ENCODE measurements around the gene ATP6V1C2.
A peak's percentile ranks its signal among the peaks of the same experiment; 100 is the strongest.
"Not testable (repeated sequence)": the region's sequence is repeated elsewhere in the genome, so short reads cannot be mapped to it uniquely, and the experiment has no call there.

ATP6V1C2 gene

GRCh38 chr2:10806543-10806942 is 85.1 kb downstream of the ATP6V1C2 start:
- DNase-seq (ENCODE audit: extremely low read depth, low read depth), result no peak
- no peak for TF ChIP-seq CTCF (IDR thresholded peaks at IDR 0.05; ENCODE audit: low read depth, low read length)

GRCh38 chr2:10810202-10811161 is 89.1 kb downstream of the ATP6V1C2 start:
- TF ChIP-seq CTCF (IDR thresholded peaks at IDR 0.05; ENCODE audit: low read depth, low read length), result no peak
- no peak for DNase-seq (ENCODE audit: extremely low read depth, low read depth)

- no peak for TF ChIP-seq CTCF (IDR thresholded peaks at IDR 0.05; ENCODE audit: low read depth, low read length)
- DNase-seq (ENCODE audit: extremely low read depth, low read depth), result no peak
Measured at GRCh38 chr2:10811517-10811916, 90.1 kb downstream of the ATP6V1C2 start.

- DNase-seq (ENCODE audit: extremely low read depth, low read depth), result peak; percentile 93
- TF ChIP-seq CTCF (IDR thresholded peaks at IDR 0.05; ENCODE audit: low read depth, low read length), result no peak
Measured at GRCh38 chr2:10812362-10813162, 91.1 kb downstream of the ATP6V1C2 start, which contains the start of gene PDIA6. Gene PDIA6, minus strand, starts transcription at chr2:10812785. Its CDS starts 89 bp downstream, at chr2:10812696.

- not testable (repeated sequence) for DNase-seq (ENCODE audit: extremely low read depth, low read depth)
Measured at GRCh38 chr2:10813163-10814138, 92.0 kb downstream of the ATP6V1C2 start.

- DNase-seq (ENCODE audit: extremely low read depth, low read depth), result no peak
- TF ChIP-seq CTCF (IDR thresholded peaks at IDR 0.05; ENCODE audit: low read depth, low read length), result no peak
Measured at GRCh38 chr2:10814142-10814541, 92.7 kb downstream of the ATP6V1C2 start.
